ENCODE measurements around the gene ASTN2.

GRCh38 chr9:117008461-117008860, 406.4 kb downstream of the ASTN2 start:
- TF ChIP-seq ZZZ3 (IDR thresholded peaks at IDR 0.05; ENCODE audit: control insufficient read depth, insufficient read length, low read depth) = no peak
- TF ChIP-seq CTCF (IDR thresholded peaks at IDR 0.05 in 2 of 3, conservative IDR thresholded peaks at IDR 0.05 in 1 of 3; ENCODE audit: control insufficient read depth in 2 of 3, extremely low read depth in 1 of 3, insufficient read depth in 1 of 3, low read depth in 3 of 3, low read length in 3 of 3) = no peak
- TF ChIP-seq, protein P1, sequence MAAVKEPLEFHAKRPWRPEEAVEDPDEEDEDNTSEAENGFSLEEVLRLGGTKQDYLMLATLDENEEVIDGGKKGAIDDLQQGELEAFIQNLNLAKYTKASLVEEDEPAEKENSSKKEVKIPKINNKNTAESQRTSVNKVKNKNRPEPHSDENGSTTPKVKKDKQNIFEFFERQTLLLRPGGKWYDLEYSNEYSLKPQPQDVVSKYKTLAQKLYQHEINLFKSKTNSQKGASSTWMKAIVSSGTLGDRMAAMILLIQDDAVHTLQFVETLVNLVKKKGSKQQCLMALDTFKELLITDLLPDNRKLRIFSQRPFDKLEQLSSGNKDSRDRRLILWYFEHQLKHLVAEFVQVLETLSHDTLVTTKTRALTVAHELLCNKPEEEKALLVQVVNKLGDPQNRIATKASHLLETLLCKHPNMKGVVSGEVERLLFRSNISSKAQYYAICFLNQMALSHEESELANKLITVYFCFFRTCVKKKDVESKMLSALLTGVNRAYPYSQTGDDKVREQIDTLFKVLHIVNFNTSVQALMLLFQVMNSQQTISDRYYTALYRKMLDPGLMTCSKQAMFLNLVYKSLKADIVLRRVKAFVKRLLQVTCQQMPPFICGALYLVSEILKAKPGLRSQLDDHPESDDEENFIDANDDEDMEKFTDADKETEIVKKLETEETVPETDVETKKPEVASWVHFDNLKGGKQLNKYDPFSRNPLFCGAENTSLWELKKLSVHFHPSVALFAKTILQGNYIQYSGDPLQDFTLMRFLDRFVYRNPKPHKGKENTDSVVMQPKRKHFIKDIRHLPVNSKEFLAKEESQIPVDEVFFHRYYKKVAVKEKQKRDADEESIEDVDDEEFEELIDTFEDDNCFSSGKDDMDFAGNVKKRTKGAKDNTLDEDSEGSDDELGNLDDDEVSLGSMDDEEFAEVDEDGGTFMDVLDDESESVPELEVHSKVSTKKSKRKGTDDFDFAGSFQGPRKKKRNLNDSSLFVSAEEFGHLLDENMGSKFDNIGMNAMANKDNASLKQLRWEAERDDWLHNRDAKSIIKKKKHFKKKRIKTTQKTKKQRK (IDR thresholded peaks at IDR 0.05; ENCODE audit: low read depth, low read length) = no peak
- TF ChIP-seq POLR2A (IDR thresholded peaks at IDR 0.05; ENCODE audit: low read depth, low read length) = no peak
- TF ChIP-seq SUZ12 (IDR thresholded peaks at IDR 0.05; ENCODE audit: unreplicated experiment) = no peak
- TF ChIP-seq STAT1 (conservative IDR thresholded peaks at IDR 0.05) = no peak
